ENCODE data around the gene IGSF21.

DNA sequence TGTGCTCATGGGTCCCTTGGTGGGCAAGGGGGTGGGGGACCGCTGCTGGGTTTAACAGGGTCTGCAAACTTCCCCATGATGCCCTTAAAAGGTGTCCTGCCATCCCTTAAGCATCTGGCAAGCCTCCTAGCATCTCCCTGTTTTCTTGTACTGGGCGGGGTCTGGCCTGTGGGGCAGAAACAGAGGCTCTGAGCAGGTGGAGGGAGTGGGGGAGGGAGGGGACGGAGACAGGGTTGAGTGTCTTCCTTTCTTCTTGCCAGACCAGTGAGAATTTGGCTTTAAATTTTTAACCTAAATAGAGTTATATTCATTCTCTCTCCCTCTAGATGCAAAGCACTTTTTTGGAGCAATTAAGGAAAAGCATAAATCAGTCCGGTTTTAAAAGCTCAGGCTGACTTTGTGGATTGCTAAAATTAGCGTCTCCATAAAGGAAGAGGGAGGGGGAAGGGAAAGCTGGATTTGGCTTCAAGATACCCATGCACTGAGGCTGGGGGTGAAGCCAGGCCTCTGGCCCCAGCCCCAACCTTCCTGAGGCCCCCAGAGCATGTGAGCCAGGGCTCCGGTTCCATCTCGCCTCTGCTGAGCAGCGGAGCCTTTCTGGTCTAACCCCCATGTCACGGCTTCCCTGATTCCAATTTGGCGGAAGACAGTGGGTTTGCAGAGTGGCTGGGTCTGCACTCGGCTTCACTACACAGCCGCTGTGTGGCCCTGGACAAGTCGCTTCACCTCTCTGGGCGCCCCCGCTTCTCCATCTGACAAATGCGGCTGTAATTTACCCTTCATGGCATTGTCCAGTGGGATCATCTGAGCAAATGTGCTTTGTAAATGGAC lies 25.3 kb downstream of the IGSF21 start:
- TF ChIP-seq, protein P1, sequence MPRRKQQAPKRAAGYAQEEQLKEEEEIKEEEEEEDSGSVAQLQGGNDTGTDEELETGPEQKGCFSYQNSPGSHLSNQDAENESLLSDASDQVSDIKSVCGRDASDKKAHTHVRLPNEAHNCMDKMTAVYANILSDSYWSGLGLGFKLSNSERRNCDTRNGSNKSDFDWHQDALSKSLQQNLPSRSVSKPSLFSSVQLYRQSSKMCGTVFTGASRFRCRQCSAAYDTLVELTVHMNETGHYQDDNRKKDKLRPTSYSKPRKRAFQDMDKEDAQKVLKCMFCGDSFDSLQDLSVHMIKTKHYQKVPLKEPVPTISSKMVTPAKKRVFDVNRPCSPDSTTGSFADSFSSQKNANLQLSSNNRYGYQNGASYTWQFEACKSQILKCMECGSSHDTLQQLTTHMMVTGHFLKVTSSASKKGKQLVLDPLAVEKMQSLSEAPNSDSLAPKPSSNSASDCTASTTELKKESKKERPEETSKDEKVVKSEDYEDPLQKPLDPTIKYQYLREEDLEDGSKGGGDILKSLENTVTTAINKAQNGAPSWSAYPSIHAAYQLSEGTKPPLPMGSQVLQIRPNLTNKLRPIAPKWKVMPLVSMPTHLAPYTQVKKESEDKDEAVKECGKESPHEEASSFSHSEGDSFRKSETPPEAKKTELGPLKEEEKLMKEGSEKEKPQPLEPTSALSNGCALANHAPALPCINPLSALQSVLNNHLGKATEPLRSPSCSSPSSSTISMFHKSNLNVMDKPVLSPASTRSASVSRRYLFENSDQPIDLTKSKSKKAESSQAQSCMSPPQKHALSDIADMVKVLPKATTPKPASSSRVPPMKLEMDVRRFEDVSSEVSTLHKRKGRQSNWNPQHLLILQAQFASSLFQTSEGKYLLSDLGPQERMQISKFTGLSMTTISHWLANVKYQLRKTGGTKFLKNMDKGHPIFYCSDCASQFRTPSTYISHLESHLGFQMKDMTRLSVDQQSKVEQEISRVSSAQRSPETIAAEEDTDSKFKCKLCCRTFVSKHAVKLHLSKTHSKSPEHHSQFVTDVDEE (CRISPR knock-in tag; IDR thresholded peaks at IDR 0.05), result no peak
- TF ChIP-seq ZFP30 (CRISPR knock-in tag; IDR thresholded peaks at IDR 0.05) (no peak), ZFP3 (CRISPR knock-in tag; IDR thresholded peaks at IDR 0.05) (no peak), ZNF70 (CRISPR knock-in tag; IDR thresholded peaks at IDR 0.05) (no peak)
- TF ChIP-seq, protein P2, sequence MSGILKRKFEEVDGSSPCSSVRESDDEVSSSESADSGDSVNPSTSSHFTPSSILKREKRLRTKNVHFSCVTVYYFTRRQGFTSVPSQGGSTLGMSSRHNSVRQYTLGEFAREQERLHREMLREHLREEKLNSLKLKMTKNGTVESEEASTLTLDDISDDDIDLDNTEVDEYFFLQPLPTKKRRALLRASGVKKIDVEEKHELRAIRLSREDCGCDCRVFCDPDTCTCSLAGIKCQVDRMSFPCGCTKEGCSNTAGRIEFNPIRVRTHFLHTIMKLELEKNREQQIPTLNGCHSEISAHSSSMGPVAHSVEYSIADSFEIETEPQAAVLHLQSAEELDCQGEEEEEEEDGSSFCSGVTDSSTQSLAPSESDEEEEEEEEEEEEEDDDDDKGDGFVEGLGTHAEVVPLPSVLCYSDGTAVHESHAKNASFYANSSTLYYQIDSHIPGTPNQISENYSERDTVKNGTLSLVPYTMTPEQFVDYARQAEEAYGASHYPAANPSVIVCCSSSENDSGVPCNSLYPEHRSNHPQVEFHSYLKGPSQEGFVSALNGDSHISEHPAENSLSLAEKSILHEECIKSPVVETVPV (CRISPR knock-in tag; IDR thresholded peaks at IDR 0.05), result no peak

Measured in SK-N-SH treated with all-trans-retinoic acid at 6 μM for 48 hours (cell line).